Panc1 (cell line): Measurements from ENCODE around the gene PPM1D.

Experiments used
- CTCF ChIP-seq: fragments of 450-650 bp; IDR thresholded peaks from 2 replicates; pipeline ENCODE4 v1.5.1; 2017; ENCODE audit warnings: mild to moderate bottlenecking
- POLR2AphosphoS5 ChIP-seq: IDR thresholded peaks from 2 replicates; pipeline ENCODE4 v1.6.1; 2012; ENCODE audit warnings: mild to moderate bottlenecking, low read depth, low read length, moderate library complexity
- REST ChIP-seq, 2 experiments: IDR thresholded peaks; 2 replicates each; pipeline ENCODE4 v1.6.1; 2011 to 2012; ENCODE audit warnings: low read depth in 2 of 2, control low read depth in 1 of 2, low read length in 1 of 2, mild to moderate bottlenecking in 1 of 2, moderate library complexity in 1 of 2; ENCODE audit not compliant: insufficient read depth in 1 of 2
- SIN3A ChIP-seq: IDR thresholded peaks from 2 replicates; pipeline ENCODE4 v1.6.1; 2012; ENCODE audit warnings: low read depth, mild to moderate bottlenecking, low read length, moderate library complexity, borderline replicate concordance; ENCODE audit not compliant: insufficient read depth
- TCF7L2 ChIP-seq: IDR thresholded peaks from 2 replicates; pipeline ENCODE4 v1.6.1; 2011; ENCODE audit warnings: mild to moderate bottlenecking, low read depth, low read length, inconsistent platforms

- TF ChIP-seq CTCF (peak; percentile 84), REST (IDR thresholded peaks at IDR 0.05; ENCODE audit: insufficient read depth in 1 of 2, low read depth in 2 of 2, low read length in 1 of 2) (no peak), POLR2AphosphoS5 (no peak), TCF7L2 (no peak), SIN3A (0 out of 2 replicates have a peak, but pooled peaks have one; percentile 64)
These were observed 775 bp downstream of the PPM1D start for GRCh38 chr17:60600490-60601446.
